T-helper 2 cell treated with Interferon-gamma antibody and Interleukin-4, amounts not matched to agents 5 μg/mL and 100 μg/mL, for 36 hours (primary cell): ENCODE data around the gene ANO7.

Experiments
- DNase-seq: peaks from one replicate; pipeline ENCODE4 v3.0.0; 2021; ENCODE audit warnings: low spot score
- H3K27ac Mint-ChIP-seq: one replicate; pipeline ENCODE4 v1.8.0; 2021; ENCODE audit warnings: mild to moderate bottlenecking, mixed read lengths
- H3K27me3 Mint-ChIP-seq: one replicate; pipeline ENCODE4 v1.8.0; 2021; ENCODE audit warnings: low read depth, mixed read lengths
- H3K36me3 Mint-ChIP-seq: one replicate; pipeline ENCODE4 v1.8.0; 2021; ENCODE audit warnings: low read depth, mixed read lengths
- H3K4me1 Mint-ChIP-seq: one replicate; pipeline ENCODE4 v1.8.0; 2021; ENCODE audit warnings: low read depth, mixed read lengths
- H3K4me3 Mint-ChIP-seq: one replicate; pipeline ENCODE4 v1.8.0; 2022; ENCODE audit warnings: mild to moderate bottlenecking, moderate library complexity, mixed read lengths
- H3K9me3 Mint-ChIP-seq: one replicate; pipeline ENCODE4 v1.8.0; 2021; ENCODE audit warnings: mixed read lengths

Gene ANO7

GRCh38 chr2:241214209-241214608 lies 25.7 kb downstream of the ANO7 start:
- Mint-ChIP-seq H3K4me1 (peaks cover 8% of the 10 kb centered on the region), H3K36me3 (no peaks in the 10 kb centered on the region), H3K4me3 (no peak overlapping the region), H3K27me3 (peaks cover 15% of the 10 kb centered on the region), H3K9me3 (no peaks in the 10 kb centered on the region), H3K27ac (no peak overlapping the region)
- DNase-seq: no peak

GRCh38 chr2:241214766-241215165 lies 26.3 kb downstream of the ANO7 start:
- Mint-ChIP-seq H3K4me3 (no peak overlapping the region), H3K4me1 (peaks cover 10% of the 10 kb centered on the region), H3K27ac (no peak overlapping the region), H3K27me3 (peaks cover 20% of the 10 kb centered on the region), H3K9me3 (no peaks in the 10 kb centered on the region), H3K36me3 (no peaks in the 10 kb centered on the region)
- DNase-seq: no peak

- no peak overlapping the region for H3K4me3 Mint-ChIP-seq
These were observed 26.9 kb downstream of the ANO7 start for GRCh38 chr2:241215421-241215820.

GRCh38 chr2:241216211-241216761 lies 27.8 kb downstream of the ANO7 start:
- peaks cover 26% of the 10 kb centered on the region for H3K27me3 Mint-ChIP-seq
- peaks cover 10% of the 10 kb centered on the region for H3K4me1 Mint-ChIP-seq
- peak overlapping the region; percentile 45 for H3K4me3 Mint-ChIP-seq
- no peak overlapping the region for H3K27ac Mint-ChIP-seq
- H3K9me3 Mint-ChIP-seq: no peaks in the 10 kb centered on the region
- no peak for DNase-seq
- H3K36me3 Mint-ChIP-seq: no peaks in the 10 kb centered on the region

More at GRCh38 chr2:241215421-241215820, 26.9 kb downstream of the ANO7 start:
- H3K4me1 Mint-ChIP-seq: peaks cover 10% of the 10 kb centered on the region
- no peaks in the 10 kb centered on the region for H3K9me3 Mint-ChIP-seq
- H3K36me3 Mint-ChIP-seq: no peaks in the 10 kb centered on the region
- H3K27ac Mint-ChIP-seq: no peak overlapping the region
- no peak for DNase-seq
- peaks cover 26% of the 10 kb centered on the region for H3K27me3 Mint-ChIP-seq

- Mint-ChIP-seq H3K4me3 (peak overlapping the region; percentile 43), H3K9me3 (no peaks in the 10 kb centered on the region), H3K27ac (no peak overlapping the region), H3K36me3 (no peaks in the 10 kb centered on the region), H3K4me1 (peaks cover 10% of the 10 kb centered on the region), H3K27me3 (peaks cover 26% of the 10 kb centered on the region)
- peak; percentile 60 for DNase-seq
These were observed 29.0 kb downstream of the ANO7 start for GRCh38 chr2:241217320-241218031.

GRCh38 chr2:241218131-241219029 lies 29.9 kb downstream of the ANO7 start:
- H3K27me3 Mint-ChIP-seq: peaks cover 26% of the 10 kb centered on the region
- peak overlapping the region; percentile 83 for H3K4me3 Mint-ChIP-seq
- DNase-seq: peak; percentile 53
- no peaks in the 10 kb centered on the region for H3K36me3 Mint-ChIP-seq
- H3K27ac Mint-ChIP-seq: peak overlapping the region; percentile 63
- H3K4me1 Mint-ChIP-seq: peaks cover 10% of the 10 kb centered on the region
- H3K9me3 Mint-ChIP-seq: no peaks in the 10 kb centered on the region

GRCh38 chr2:241219030-241219382 lies 30.5 kb downstream of the ANO7 start:
- peaks cover 26% of the 10 kb centered on the region for H3K27me3 Mint-ChIP-seq
- no peak overlapping the region for H3K27ac Mint-ChIP-seq
- DNase-seq: no peak
- H3K4me1 Mint-ChIP-seq: peaks cover 10% of the 10 kb centered on the region
- peak overlapping the region; percentile 83 for H3K4me3 Mint-ChIP-seq
- H3K9me3 Mint-ChIP-seq: no peaks in the 10 kb centered on the region
- no peaks in the 10 kb centered on the region for H3K36me3 Mint-ChIP-seq

GRCh38 chr2:241219856-241220356 lies 31.4 kb downstream of the ANO7 start:
- peaks cover 26% of the 10 kb centered on the region for H3K27me3 Mint-ChIP-seq
- H3K4me3 Mint-ChIP-seq: no peak overlapping the region
- H3K9me3 Mint-ChIP-seq: no peaks in the 10 kb centered on the region
- H3K4me1 Mint-ChIP-seq: peaks cover 10% of the 10 kb centered on the region
- no peak overlapping the region for H3K27ac Mint-ChIP-seq
- no peak for DNase-seq
- no peaks in the 10 kb centered on the region for H3K36me3 Mint-ChIP-seq

GRCh38 chr2:241223211-241224017 lies 34.9 kb downstream of the ANO7 start:
- Mint-ChIP-seq H3K27me3 (peaks cover 18% of the 10 kb centered on the region), H3K9me3 (no peaks in the 10 kb centered on the region), H3K4me1 (peaks cover 10% of the 10 kb centered on the region), H3K36me3 (peaks cover 12% of the 10 kb centered on the region), H3K27ac (no peak overlapping the region), H3K4me3 (no peak overlapping the region)
- DNase-seq: no peak

- peaks cover 16% of the 10 kb centered on the region for H3K36me3 Mint-ChIP-seq
- H3K4me1 Mint-ChIP-seq: peaks cover 2% of the 10 kb centered on the region
- peaks cover 11% of the 10 kb centered on the region for H3K27me3 Mint-ChIP-seq
- no peaks in the 10 kb centered on the region for H3K9me3 Mint-ChIP-seq
- H3K4me3 Mint-ChIP-seq: no peak overlapping the region
- H3K27ac Mint-ChIP-seq: no peak overlapping the region
- no peak for DNase-seq
These were observed 35.8 kb downstream of the ANO7 start for GRCh38 chr2:241224018-241224850.

- Mint-ChIP-seq H3K36me3 (peaks cover 17% of the 10 kb centered on the region), H3K4me1 (no peaks in the 10 kb centered on the region), H3K27ac (no peak overlapping the region), H3K27me3 (peaks cover 4% of the 10 kb centered on the region), H3K4me3 (no peak overlapping the region), H3K9me3 (no peaks in the 10 kb centered on the region)
- DNase-seq: no peak
These were observed 36.5 kb downstream of the ANO7 start for GRCh38 chr2:241224851-241225438.

GRCh38 chr2:241225545-241225944 lies 37.1 kb downstream of the ANO7 start:
- Mint-ChIP-seq H3K9me3 (no peaks in the 10 kb centered on the region), H3K4me1 (no peaks in the 10 kb centered on the region)

More at GRCh38 chr2:241225545-241225944, 37.1 kb downstream of the ANO7 start:
- no peak overlapping the region for H3K27ac Mint-ChIP-seq
- no peak for DNase-seq
- H3K27me3 Mint-ChIP-seq: no peaks in the 10 kb centered on the region
- H3K4me3 Mint-ChIP-seq: no peak overlapping the region
- peaks cover 22% of the 10 kb centered on the region for H3K36me3 Mint-ChIP-seq
